Heart left ventricle (tissue), 13 donors: ENCODE data around the gene SLC35G4.

ENCODE experiments used
- POLR2A ChIP-seq, 2 donors: fragments of 450-650 bp; IDR thresholded peaks; one replicate each; pipeline ENCODE4 v1.6.1; 2017; ENCODE audit warnings: antibody characterized with exemption in 2 of 2, mild to moderate bottlenecking in 2 of 2, moderate library complexity in 2 of 2
- TF ChIP-seq, protein P1 (sequence below), 12 donors: fragments of 200-600 bp; sonication (generic) in 4 of 12; IDR thresholded peaks; one replicate each; pipeline versions ENCODE4 v1.5.0 to v1.8.0; 2018 to 2022; ENCODE audit warnings: antibody characterized with exemption in 12 of 12, mild to moderate bottlenecking in 5 of 12
- donor health status: ischemic (EF 13 %, LVEDD 7.1; RV severe dilation, severe dysfunction).
- donor health status: DM: no; HTN: yes; CAD: no.
- donor health status: DM: no; HTN: no; CAD: no.
- donor health status: ischemic (EF 25% LVEDD 6.9; RV normal size, moderate dysfunction).
- donor health status: ischemic (EF 25% LVEDD 5.7; RV mildly dilated, moderate dysfunction).
- donor health status: ischemic (EF 35%, LVEDD 5.7; RV mildly dilated, moderate dysfunction).
- donor health status: nonischemic (EF 11% LVEDD 7.7; RV severe dilation, severe dysfunction).
- donor health status: DM: yes; HTN: yes; CAD: no.
- donor health status: PGD.
- donor health status: ischemic (EF 29% LVEDD 5.4; RV normal size, mild dysfunction).
- donor health status: nonischemic (EF 23%, LVEDD 6.1; RV moderate dilation, normal function).

DNA sequence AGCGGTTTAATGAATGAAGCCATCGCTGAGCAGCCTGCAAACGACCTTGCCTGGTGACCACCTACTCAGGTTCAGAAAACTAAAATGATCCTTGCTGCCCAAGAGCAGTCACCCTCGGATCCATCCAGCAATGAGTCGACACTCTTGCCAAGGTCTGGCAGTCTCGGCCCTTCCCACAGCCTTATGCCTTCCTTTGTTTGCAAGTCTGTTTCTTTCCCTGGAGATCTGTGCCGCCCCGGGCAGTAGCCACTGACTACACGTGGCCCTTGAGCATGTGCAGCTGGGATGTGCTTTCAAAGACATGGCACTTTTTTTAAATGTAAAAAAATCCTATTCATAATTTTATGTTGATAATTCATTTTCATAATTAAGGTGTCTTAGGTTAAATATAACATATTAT lies 37.2 kb upstream of the SLC35G4 start:
- TF ChIP-seq, protein P1, sequence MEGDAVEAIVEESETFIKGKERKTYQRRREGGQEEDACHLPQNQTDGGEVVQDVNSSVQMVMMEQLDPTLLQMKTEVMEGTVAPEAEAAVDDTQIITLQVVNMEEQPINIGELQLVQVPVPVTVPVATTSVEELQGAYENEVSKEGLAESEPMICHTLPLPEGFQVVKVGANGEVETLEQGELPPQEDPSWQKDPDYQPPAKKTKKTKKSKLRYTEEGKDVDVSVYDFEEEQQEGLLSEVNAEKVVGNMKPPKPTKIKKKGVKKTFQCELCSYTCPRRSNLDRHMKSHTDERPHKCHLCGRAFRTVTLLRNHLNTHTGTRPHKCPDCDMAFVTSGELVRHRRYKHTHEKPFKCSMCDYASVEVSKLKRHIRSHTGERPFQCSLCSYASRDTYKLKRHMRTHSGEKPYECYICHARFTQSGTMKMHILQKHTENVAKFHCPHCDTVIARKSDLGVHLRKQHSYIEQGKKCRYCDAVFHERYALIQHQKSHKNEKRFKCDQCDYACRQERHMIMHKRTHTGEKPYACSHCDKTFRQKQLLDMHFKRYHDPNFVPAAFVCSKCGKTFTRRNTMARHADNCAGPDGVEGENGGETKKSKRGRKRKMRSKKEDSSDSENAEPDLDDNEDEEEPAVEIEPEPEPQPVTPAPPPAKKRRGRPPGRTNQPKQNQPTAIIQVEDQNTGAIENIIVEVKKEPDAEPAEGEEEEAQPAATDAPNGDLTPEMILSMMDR (IDR thresholded peaks at IDR 0.05): no peak
- no peak for TF ChIP-seq POLR2A (IDR thresholded peaks at IDR 0.05)
